Suprapubic skin (tissue), 4 donors: Measurements from ENCODE around the gene DGKH. TPM values are rescaled to one million over a fixed set of nuclear protein-coding genes. Genes with fewer than 3 reads are reported as not detected.
"Not testable (repeated sequence)": the region's sequence is repeated elsewhere in the genome, so short reads cannot be mapped to it uniquely, and the experiment has no call there.

Experiments
- DNase-seq, 2 donors: peaks; one replicate each; pipeline ENCODE4 v3.0.0-alpha.2; 2019; ENCODE audit warnings: low spot score in 2 of 2
- H3K27ac ChIP-seq: fragments of 200-600 bp; sonication (generic); one replicate; pipeline ENCODE4 v1.5.1; 2019
- H3K27me3 ChIP-seq: fragments of 200-600 bp; sonication (generic); one replicate; pipeline ENCODE4 v1.5.1; 2019
- H3K36me3 ChIP-seq: fragments of 200-600 bp; sonication (generic); one replicate; pipeline ENCODE4 v1.5.1; 2019
- H3K4me1 ChIP-seq: fragments of 200-600 bp; sonication (generic); one replicate; pipeline ENCODE4 v1.5.1; 2019
- H3K4me3 ChIP-seq: fragments of 200-600 bp; sonication (generic); one replicate; pipeline ENCODE4 v1.5.1; 2019; ENCODE audit warnings: mild to moderate bottlenecking
- H3K9me3 ChIP-seq: fragments of 200-600 bp; sonication (generic); one replicate; pipeline ENCODE4 v1.5.1; 2019
- EP300 ChIP-seq: sonication (generic); formaldehyde crosslinking; IDR thresholded peaks from one replicate; pipeline ENCODE4 v1.6.1; 2017; ENCODE audit warnings: antibody characterized with exemption
- POLR2A ChIP-seq, 2 donors: fragments of 450-650 bp; IDR thresholded peaks; one replicate each; pipeline ENCODE4 v1.6.1; 2017; ENCODE audit warnings: antibody characterized with exemption in 2 of 2, mild to moderate bottlenecking in 2 of 2, moderate library complexity in 2 of 2
- POLR2AphosphoS5 ChIP-seq, 3 donors: sonication (generic); formaldehyde crosslinking; IDR thresholded peaks; one replicate each; pipeline ENCODE4 v1.6.1; 2017; ENCODE audit warnings: antibody characterized with exemption in 3 of 3
- WGBS: methylation state at CpG from one replicate; pipeline ENCODE4 v1.1.5; 2018; 5-methylcytosine and 5-hydroxymethylcytosine counted together
- total RNA-seq, 4 donors: library from RNA; depleted of rRNA; stranded (reverse); fragments of >200 nt; gene quantifications; one replicate each; pipeline ENCODE4 v1.1.0, GENCODE V29; 2016
- TF ChIP-seq, protein P1 (sequence below), 2 donors: fragments of 200-600 bp in 1 of 2; fragments of 450-650 bp in 1 of 2; sonication (generic) in 1 of 2; IDR thresholded peaks; one replicate each; pipeline ENCODE4 v1.5.1; 2016 to 2019; ENCODE audit warnings: antibody characterized with exemption in 2 of 2, mild to moderate bottlenecking in 1 of 2, moderate library complexity in 1 of 2

The DGKH gene
- total RNA-seq, 4 donors from 2014 or later = 14.8 to 28.0 (median 16.9) TPM

DNA sequence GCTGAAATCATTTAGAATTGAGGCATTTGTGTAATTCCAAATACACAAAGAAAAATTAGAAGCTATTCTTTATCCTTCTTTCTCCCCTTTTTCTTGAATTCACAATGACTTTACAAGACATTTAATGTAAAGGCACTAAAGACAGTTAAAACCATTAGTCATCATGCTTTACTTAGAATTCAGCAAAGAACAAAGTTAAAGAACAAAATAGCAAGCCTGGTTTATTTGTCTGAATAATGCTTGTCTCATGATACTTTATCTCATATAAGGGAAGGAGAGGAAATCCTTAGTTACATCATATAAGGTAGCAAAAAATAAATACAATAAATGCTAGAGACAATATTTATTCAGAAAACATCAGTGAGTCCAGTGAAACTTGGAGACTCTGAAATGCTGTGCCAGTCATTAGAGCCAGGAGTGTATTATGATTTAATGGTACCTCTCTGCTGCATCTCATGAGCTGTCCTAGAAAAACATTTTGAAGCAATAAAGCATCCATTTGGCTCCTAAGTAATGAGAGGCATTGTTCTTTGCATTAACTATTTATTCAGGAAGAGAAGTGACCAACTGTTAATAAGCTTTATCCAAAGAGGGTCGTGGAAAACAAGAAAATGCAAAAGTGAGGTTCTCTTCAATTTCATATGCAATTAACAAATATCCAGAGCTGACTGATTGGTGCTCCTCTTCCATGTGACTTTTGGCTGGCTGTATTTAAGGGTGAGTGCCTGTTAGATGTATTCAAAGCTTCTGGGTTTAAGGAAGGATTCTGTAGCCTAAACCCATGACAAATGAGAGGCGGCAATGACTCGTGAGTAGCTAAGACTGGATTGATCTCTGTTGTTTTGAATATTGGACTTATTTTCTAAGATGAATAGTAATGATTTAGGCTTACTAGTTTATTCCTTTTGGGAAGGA is 105.0 kb downstream of the DGKH start:
- H3K27ac ChIP-seq = no peak overlapping the region
- H3K27me3 ChIP-seq = no peaks in the 10 kb centered on the region
- no peak for DNase-seq
- WGBS = 91% methylated on average over 3 of the region's 3 CpGs
- no peak overlapping the region for H3K4me3 ChIP-seq
- no peaks in the 10 kb centered on the region for H3K4me1 ChIP-seq
- TF ChIP-seq, protein P1, sequence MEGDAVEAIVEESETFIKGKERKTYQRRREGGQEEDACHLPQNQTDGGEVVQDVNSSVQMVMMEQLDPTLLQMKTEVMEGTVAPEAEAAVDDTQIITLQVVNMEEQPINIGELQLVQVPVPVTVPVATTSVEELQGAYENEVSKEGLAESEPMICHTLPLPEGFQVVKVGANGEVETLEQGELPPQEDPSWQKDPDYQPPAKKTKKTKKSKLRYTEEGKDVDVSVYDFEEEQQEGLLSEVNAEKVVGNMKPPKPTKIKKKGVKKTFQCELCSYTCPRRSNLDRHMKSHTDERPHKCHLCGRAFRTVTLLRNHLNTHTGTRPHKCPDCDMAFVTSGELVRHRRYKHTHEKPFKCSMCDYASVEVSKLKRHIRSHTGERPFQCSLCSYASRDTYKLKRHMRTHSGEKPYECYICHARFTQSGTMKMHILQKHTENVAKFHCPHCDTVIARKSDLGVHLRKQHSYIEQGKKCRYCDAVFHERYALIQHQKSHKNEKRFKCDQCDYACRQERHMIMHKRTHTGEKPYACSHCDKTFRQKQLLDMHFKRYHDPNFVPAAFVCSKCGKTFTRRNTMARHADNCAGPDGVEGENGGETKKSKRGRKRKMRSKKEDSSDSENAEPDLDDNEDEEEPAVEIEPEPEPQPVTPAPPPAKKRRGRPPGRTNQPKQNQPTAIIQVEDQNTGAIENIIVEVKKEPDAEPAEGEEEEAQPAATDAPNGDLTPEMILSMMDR (IDR thresholded peaks at IDR 0.05) = no peak
- TF ChIP-seq POLR2A (IDR thresholded peaks at IDR 0.05) = no peak
- TF ChIP-seq EP300 = no peak
- no peak for TF ChIP-seq POLR2AphosphoS5 (IDR thresholded peaks at IDR 0.05)
- H3K9me3 ChIP-seq = no peaks in the 10 kb centered on the region
- peaks cover 19% of the 10 kb centered on the region for H3K36me3 ChIP-seq

DNA sequence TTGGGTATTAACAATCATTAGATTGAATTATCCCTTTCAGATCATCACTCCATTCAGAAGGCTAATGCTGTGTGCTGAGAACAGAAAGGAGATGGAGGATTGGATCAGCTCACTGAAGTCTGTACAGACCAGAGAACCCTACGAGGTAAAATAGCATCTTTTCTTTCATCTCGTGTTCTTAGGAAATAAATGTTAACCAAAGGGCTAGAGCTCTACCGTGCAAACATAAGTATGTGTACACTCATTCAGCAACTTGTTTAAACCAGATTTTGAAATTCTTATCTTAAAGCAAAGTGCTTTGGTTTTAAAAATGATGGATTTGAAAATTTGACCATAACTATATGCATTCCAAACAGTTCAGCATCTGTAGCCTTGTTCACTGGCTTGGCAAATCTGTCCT is 106.8 kb downstream of the DGKH start:
- no peaks in the 10 kb centered on the region for H3K4me1 ChIP-seq
- no peak for DNase-seq
- H3K27ac ChIP-seq = no peak overlapping the region
- H3K27me3 ChIP-seq = no peaks in the 10 kb centered on the region
- no peak overlapping the region for H3K4me3 ChIP-seq
- WGBS = 95% methylated on average over 3 of the region's 3 CpGs
- TF ChIP-seq POLR2AphosphoS5 (IDR thresholded peaks at IDR 0.05) (no peak), EP300 (no peak), POLR2A (IDR thresholded peaks at IDR 0.05) (no peak)
- TF ChIP-seq, protein P1 (IDR thresholded peaks at IDR 0.05) = no peak
- H3K9me3 ChIP-seq = no peaks in the 10 kb centered on the region
- H3K36me3 ChIP-seq = peaks cover 29% of the 10 kb centered on the region

DNA sequence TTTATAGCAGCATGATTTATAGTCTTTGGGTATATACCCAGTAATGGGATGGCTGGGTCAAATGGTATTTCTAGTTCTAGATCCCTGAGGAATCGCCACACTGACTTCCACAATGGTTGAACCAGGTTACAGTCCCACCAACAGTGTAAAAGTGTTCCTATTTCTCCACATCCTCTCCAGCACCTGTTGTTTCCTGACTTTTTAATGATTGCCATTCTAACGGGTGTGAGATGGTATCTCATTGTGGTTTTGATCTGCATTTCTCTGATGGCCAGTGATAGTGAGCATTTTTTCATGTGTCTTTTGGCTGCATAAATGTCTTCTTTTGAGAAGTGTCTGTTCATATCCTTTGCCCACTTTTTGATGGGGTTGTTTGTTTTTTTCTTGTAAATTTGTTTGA is 114.9 kb downstream of the DGKH start:
- peaks cover 36% of the 10 kb centered on the region for H3K36me3 ChIP-seq
- not testable (repeated sequence) for H3K9me3 ChIP-seq, H3K4me1 ChIP-seq, H3K27me3 ChIP-seq, DNase-seq, H3K27ac ChIP-seq, H3K4me3 ChIP-seq
- WGBS = 95% methylated on average over 2 of the region's 2 CpGs

DNA sequence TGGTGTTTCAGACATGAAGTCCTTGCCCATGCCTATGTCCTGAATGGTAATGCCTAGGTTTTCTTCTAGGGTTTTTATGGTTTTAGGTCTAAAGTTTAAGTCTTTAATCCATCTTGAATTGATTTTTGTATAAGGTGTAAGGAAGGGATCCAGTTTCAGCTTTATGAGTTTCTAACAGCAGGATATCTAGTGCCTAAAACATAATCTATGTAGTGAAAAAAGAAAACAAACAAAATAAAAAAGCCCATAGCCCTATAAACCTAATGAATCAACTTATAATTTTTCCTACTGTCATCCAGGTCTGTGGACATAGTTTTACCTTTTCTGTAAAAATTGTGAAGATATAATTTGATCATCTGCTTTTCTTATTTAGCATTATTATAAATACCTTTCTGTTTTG is 115.5 kb downstream of the DGKH start:
- H3K9me3 ChIP-seq, H3K27me3 ChIP-seq, H3K27ac ChIP-seq, DNase-seq, H3K4me1 ChIP-seq, H3K4me3 ChIP-seq: not testable (repeated sequence)
- peaks cover 39% of the 10 kb centered on the region for H3K36me3 ChIP-seq

DNA sequence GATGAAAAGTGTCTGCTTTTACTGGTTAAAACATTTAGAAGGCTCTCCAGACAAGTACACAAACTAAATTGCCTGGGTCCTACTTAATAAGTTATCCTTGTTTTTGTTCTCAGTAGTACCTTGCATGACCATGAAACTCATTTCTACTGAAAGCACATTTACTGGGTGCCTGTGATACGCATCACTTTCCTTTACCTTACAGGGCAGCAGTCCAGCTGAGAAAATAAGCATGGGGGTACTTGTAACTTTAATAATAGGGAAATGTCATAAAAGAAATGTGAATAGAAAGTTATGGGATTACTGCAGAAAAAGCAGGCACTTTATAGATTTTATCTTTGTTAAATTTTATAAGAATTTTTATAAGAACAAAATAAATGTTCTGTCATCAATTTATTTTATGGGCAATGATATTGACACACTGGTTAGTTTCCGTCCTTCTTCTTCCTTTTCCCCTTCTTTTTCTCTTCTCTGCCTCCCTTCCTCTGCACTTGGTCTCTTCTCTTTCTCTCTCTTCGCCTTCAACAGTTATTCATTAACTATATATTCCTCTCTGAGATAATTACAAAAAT is 116.2 kb downstream of the DGKH start:
- TF ChIP-seq EP300 (no peak), POLR2A (IDR thresholded peaks at IDR 0.05) (no peak), POLR2AphosphoS5 (IDR thresholded peaks at IDR 0.05) (no peak)
- TF ChIP-seq, protein P1 (IDR thresholded peaks at IDR 0.05) = no peak
- WGBS = 92% methylated on average over 3 of the region's 3 CpGs
- peaks cover 41% of the 10 kb centered on the region for H3K36me3 ChIP-seq
- no peak overlapping the region for H3K4me3 ChIP-seq
- DNase-seq = no peak
- H3K9me3 ChIP-seq = no peaks in the 10 kb centered on the region
- no peaks in the 10 kb centered on the region for H3K27me3 ChIP-seq
- H3K27ac ChIP-seq = no peak overlapping the region
- H3K4me1 ChIP-seq = no peaks in the 10 kb centered on the region

DNA sequence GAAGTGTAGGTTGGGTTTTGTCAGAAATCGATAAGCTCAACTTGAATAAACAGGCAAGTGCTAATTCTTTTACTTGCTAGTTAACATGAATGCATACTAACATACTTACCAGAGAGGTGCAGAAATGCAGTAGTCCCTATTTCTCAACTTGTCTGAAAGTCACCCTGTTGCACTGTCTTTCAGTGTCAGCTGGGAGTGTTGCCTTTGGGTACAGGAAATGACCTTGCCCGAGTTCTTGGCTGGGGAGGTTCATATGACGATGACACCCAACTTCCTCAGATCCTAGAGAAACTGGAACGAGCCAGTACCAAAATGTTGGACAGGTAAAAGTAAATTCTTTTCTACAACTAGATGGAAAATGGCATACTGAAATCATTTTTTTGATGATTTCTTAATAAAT is 120.0 kb downstream of the DGKH start:
- WGBS = 90% methylated on average over 4 of the region's 4 CpGs
- Histone ChIP-seq H3K27ac (no peak overlapping the region), H3K36me3 (peaks cover 23% of the 10 kb centered on the region), H3K9me3 (no peaks in the 10 kb centered on the region), H3K27me3 (no peaks in the 10 kb centered on the region), H3K4me1 (no peaks in the 10 kb centered on the region), H3K4me3 (no peak overlapping the region)
- TF ChIP-seq, protein P1 (IDR thresholded peaks at IDR 0.05) = no peak
- TF ChIP-seq EP300 (no peak), POLR2AphosphoS5 (IDR thresholded peaks at IDR 0.05) (no peak), POLR2A (IDR thresholded peaks at IDR 0.05) (no peak)
- no peak for DNase-seq
